ENCODE results near the gene TSC22D1.

TSC22D1 gene

GRCh38 chr13:44417446-44417845 is 158.7 kb downstream of the TSC22D1 start:
- no peak overlapping the region for H3K4me3 ChIP-seq (ENCODE audit: low read depth, low read length)
- no peak for DNase-seq (ENCODE audit: low read depth)
- no peak for TF ChIP-seq CTCF (conservative IDR thresholded peaks at IDR 0.05; ENCODE audit: low read depth, low read length)

GRCh38 chr13:44416744-44417143 is 159.4 kb downstream of the TSC22D1 start:
- no peak for DNase-seq (ENCODE audit: low read depth)
- TF ChIP-seq CTCF (conservative IDR thresholded peaks at IDR 0.05; ENCODE audit: low read depth, low read length) = no peak
- H3K4me3 ChIP-seq (ENCODE audit: low read depth, low read length) = no peak overlapping the region

DNA sequence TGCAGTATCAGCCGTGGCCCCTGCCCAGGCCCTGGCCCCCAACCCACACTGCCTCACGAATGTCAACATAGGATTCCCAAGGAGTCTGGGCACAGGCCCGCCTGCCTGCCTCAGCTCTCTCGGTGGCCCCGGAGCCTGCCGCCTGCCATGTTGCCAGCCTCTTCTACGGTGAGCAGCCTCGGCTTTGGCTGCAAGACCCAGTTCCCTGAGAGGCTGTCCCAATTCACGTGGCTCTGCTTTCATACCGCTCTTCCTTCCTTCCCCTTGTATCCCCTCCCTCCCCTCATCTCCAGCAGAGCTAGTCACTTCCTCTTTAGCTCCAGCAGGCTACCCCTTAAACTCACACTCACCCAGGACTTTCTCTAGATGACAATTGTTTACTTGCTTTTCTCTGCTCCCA is 159.8 kb downstream of the TSC22D1 start:
- TF ChIP-seq CTCF (conservative IDR thresholded peaks at IDR 0.05; ENCODE audit: low read depth, low read length) = no peak
- DNase-seq (ENCODE audit: low read depth) = no peak
- H3K4me3 ChIP-seq (ENCODE audit: low read depth, low read length) = no peak overlapping the region

GRCh38 chr13:44415815-44416214 is 160.3 kb downstream of the TSC22D1 start:
- DNase-seq (ENCODE audit: low read depth) = no peak
- H3K4me3 ChIP-seq (ENCODE audit: low read depth, low read length) = no peak overlapping the region
- TF ChIP-seq CTCF (conservative IDR thresholded peaks at IDR 0.05; ENCODE audit: low read depth, low read length) = no peak

GRCh38 chr13:44414716-44415115 is 161.4 kb downstream of the TSC22D1 start:
- DNase-seq (ENCODE audit: low read depth) = no peak
- peak overlapping the region; percentile 33 for H3K4me3 ChIP-seq (ENCODE audit: low read depth, low read length)
- no peak for TF ChIP-seq CTCF (conservative IDR thresholded peaks at IDR 0.05; ENCODE audit: low read depth, low read length)

GRCh38 chr13:44413095-44413494 is 163.0 kb downstream of the TSC22D1 start:
- peak; percentile 33 for DNase-seq (ENCODE audit: low read depth)
- H3K4me3 ChIP-seq (ENCODE audit: low read depth, low read length) = no peak overlapping the region
- TF ChIP-seq CTCF (conservative IDR thresholded peaks at IDR 0.05; ENCODE audit: low read depth, low read length) = no peak

- no peak for TF ChIP-seq CTCF (conservative IDR thresholded peaks at IDR 0.05; ENCODE audit: low read depth, low read length)
- no peak for DNase-seq (ENCODE audit: low read depth)
- no peak overlapping the region for H3K4me3 ChIP-seq (ENCODE audit: low read depth, low read length)
Observed at GRCh38 chr13:44412346-44412935, 163.7 kb downstream of the TSC22D1 start.
